H1 (cell line): ENCODE measurements around the gene NT5DC3. TPM values are rescaled to one million over a fixed set of nuclear protein-coding genes. Genes with fewer than 3 reads are reported as not detected.

Experiments
- CTCF ChIA-PET: fragments of 300-600 bp; sonication (Branson Sonifier 250); formaldehyde crosslinking; loops from one replicate; lab custom pipeline; 2021; ENCODE audit not compliant: partially characterized antibody; lab: Charles Lee
- POLR2A ChIA-PET: fragments of 300-600 bp; sonication (Branson Sonifier 250); formaldehyde crosslinking; loops from one replicate; lab custom pipeline; 2021; ENCODE audit warnings: inconsistent platforms; ENCODE audit not compliant: partially characterized antibody; lab: Charles Lee
- DNase-seq, 2 experiments: peaks; one replicate each; pipeline versions ENCODE4 v3.0.0 to v3.0.0-alpha.2; 2010 to 2022; ENCODE audit warnings: low spot score in 2 of 2, low read depth in 1 of 2, mixed read lengths in 1 of 2
- FAIRE-seq: peaks from 2 replicates; lab custom pipeline; 2011; peaks lifted over from hg19 to GRCh38; lab: Jason Lieb, UNC
- H2AFZ ChIP-seq: 2 replicates; pipeline ENCODE4 v1.8.1; 2012; ENCODE audit warnings: low read length, inconsistent platforms
- H2AK5ac ChIP-seq: 2 replicates; pipeline ENCODE4 v1.6.1; 2013; ENCODE audit warnings: low read depth, low read length
- H2BK120ac ChIP-seq: replicated peaks from 2 replicates; pipeline ENCODE3; 2013; ENCODE audit warnings: low read depth, low read length, inconsistent platforms
- H2BK12ac ChIP-seq: 2 replicates; pipeline ENCODE4 v1.6.1; 2013; ENCODE audit warnings: low read depth, low read length
- H2BK15ac ChIP-seq: 2 replicates; pipeline ENCODE4 v1.6.1; 2013; ENCODE audit warnings: low read length
- H2BK20ac ChIP-seq: 2 replicates; pipeline ENCODE4 v1.6.1; 2013; ENCODE audit warnings: low read length
- H2BK5ac ChIP-seq: 2 replicates; pipeline ENCODE4 v1.6.1; 2013; ENCODE audit warnings: low read depth, low read length
- H3K14ac ChIP-seq: 2 replicates; pipeline ENCODE4 v1.6.1; 2013; ENCODE audit warnings: inconsistent platforms; ENCODE audit not compliant: insufficient read length
- H3K18ac ChIP-seq: 2 replicates; pipeline ENCODE4 v1.6.1; 2013; ENCODE audit warnings: low read length; ENCODE audit errors: extremely low read depth
- H3K23ac ChIP-seq: 2 replicates; pipeline ENCODE4 v1.6.1; 2013; ENCODE audit warnings: inconsistent platforms; ENCODE audit not compliant: insufficient read length
- H3K23me2 ChIP-seq: 2 replicates; pipeline ENCODE4 v1.6.1; 2013; ENCODE audit warnings: low read depth, low read length
- H3K27ac ChIP-seq: 2 replicates; pipeline ENCODE4 v1.6.1; 2011; ENCODE audit warnings: low read depth, low read length, inconsistent platforms
- H3K27me3 ChIP-seq, 4 experiments: replicated peaks in 1 of 4; 1 replicate in 1 of 4; 2 replicates in 3 of 4; pipeline versions ENCODE4 v1.6.1 to v1.8.1; 2011 to 2013; ENCODE audit warnings: low read length in 3 of 4, mild to moderate bottlenecking in 3 of 4, inconsistent platforms in 2 of 4, mixed read lengths in 2 of 4, moderate library complexity in 1 of 4; ENCODE audit not compliant: control insufficient read depth in 3 of 4, insufficient read depth in 3 of 4; ENCODE audit errors: extremely low read depth in 1 of 4
- H3K36me3 ChIP-seq, 4 experiments: 2 replicates each; pipeline versions ENCODE4 v1.6.1 to v1.8.1; 2011 to 2013; ENCODE audit warnings: mild to moderate bottlenecking in 4 of 4, low read length in 3 of 4, moderate library complexity in 2 of 4, control low read depth in 1 of 4, inconsistent platforms in 1 of 4; ENCODE audit not compliant: insufficient read depth in 4 of 4, control insufficient read depth in 2 of 4
- H3K4ac ChIP-seq: replicated peaks from 2 replicates; pipeline ENCODE3; 2013; ENCODE audit warnings: low read length, low read depth, mixed read lengths, inconsistent platforms; ENCODE audit not compliant: insufficient read length
- H3K4me1 ChIP-seq, 4 experiments: replicated peaks in 1 of 4; 1 replicate in 1 of 4; 2 replicates in 3 of 4; pipeline versions ENCODE4 v1.6.1 to v1.8.1; 2011 to 2013; ENCODE audit warnings: low read length in 3 of 4, inconsistent platforms in 2 of 4, mixed read lengths in 1 of 4; ENCODE audit not compliant: insufficient read depth in 4 of 4, control insufficient read depth in 3 of 4
- H3K4me2 ChIP-seq, 2 experiments: 2 replicates each; pipeline versions ENCODE4 v1.6.1 to v1.8.1; 2011 to 2013; ENCODE audit warnings: low read depth in 2 of 2, low read length in 2 of 2, control low read depth in 1 of 2, inconsistent platforms in 1 of 2, mild to moderate bottlenecking in 1 of 2; ENCODE audit not compliant: insufficient read depth in 1 of 2
- H3K4me3 ChIP-seq, 4 experiments: fragments of 200-600, 300-600 bp in 1 of 4; sonication (generic), shearing (Covaris generic), sonication (Bioruptor Twin) in 1 of 4; 2 replicates each; pipeline versions ENCODE4 v1.5.1 to v1.8.1; 2011 to 2016; ENCODE audit warnings: low read length in 4 of 4, low read depth in 3 of 4, control low read depth in 2 of 4, inconsistent platforms in 2 of 4, mild to moderate bottlenecking in 2 of 4, mixed read lengths in 1 of 4, moderate library complexity in 1 of 4; ENCODE audit not compliant: insufficient read depth in 2 of 4; ENCODE audit errors: extremely low read depth in 1 of 4
- H3K56ac ChIP-seq: replicated peaks from 2 replicates; pipeline ENCODE3; 2013; ENCODE audit warnings: low read depth, mild to moderate bottlenecking, mixed read lengths, low read length, inconsistent platforms; ENCODE audit not compliant: insufficient read length
- H3K79me1 ChIP-seq: 2 replicates; pipeline ENCODE4 v1.6.1; 2013; ENCODE audit warnings: low read depth, low read length, control low read depth
- H3K79me2 ChIP-seq, 2 experiments: 2 replicates each; pipeline versions ENCODE4 v1.6.1 to v1.8.1; 2012 to 2013; ENCODE audit warnings: low read length in 2 of 2, mild to moderate bottlenecking in 2 of 2, inconsistent platforms in 1 of 2; ENCODE audit not compliant: insufficient read depth in 2 of 2, control insufficient read depth in 1 of 2
- H3K9ac ChIP-seq, 4 experiments: replicated peaks in 1 of 4; 1 replicate in 1 of 4; 2 replicates in 3 of 4; pipeline versions ENCODE4 v1.6.1 to v1.8.1; 2011 to 2013; ENCODE audit warnings: low read depth in 3 of 4, low read length in 3 of 4, control low read depth in 2 of 4, mild to moderate bottlenecking in 2 of 4, moderate library complexity in 2 of 4, inconsistent platforms in 1 of 4; ENCODE audit errors: extremely low read depth in 1 of 4
- H3K9me3 ChIP-seq, 2 experiments: 2 replicates each; pipeline versions ENCODE4 v1.6.1 to v1.8.1; 2012 to 2013; ENCODE audit warnings: mild to moderate bottlenecking in 2 of 2, moderate library complexity in 2 of 2, control low read depth in 1 of 2, inconsistent platforms in 1 of 2, low read depth in 1 of 2, low read length in 1 of 2, mixed read lengths in 1 of 2; ENCODE audit not compliant: insufficient read depth in 2 of 2
- H4K20me1 ChIP-seq, 2 experiments: replicated peaks in 1 of 2; 2 replicates each; pipeline versions ENCODE3 to v1.8.1; 2011 to 2013; ENCODE audit warnings: inconsistent platforms in 2 of 2, low read length in 2 of 2, mild to moderate bottlenecking in 1 of 2; ENCODE audit not compliant: insufficient read depth in 2 of 2, control insufficient read depth in 1 of 2
- H4K5ac ChIP-seq: 2 replicates; pipeline ENCODE4 v1.6.1; 2013; ENCODE audit warnings: low read length, low read depth, mixed read lengths, inconsistent platforms; ENCODE audit not compliant: insufficient read length
- H4K8ac ChIP-seq: 2 replicates; pipeline ENCODE4 v1.8.0; 2013; ENCODE audit warnings: mild to moderate bottlenecking, moderate library complexity, low read length, inconsistent platforms; ENCODE audit not compliant: insufficient read depth; ENCODE audit errors: extremely low read depth
- H4K91ac ChIP-seq: replicated peaks from 2 replicates; pipeline ENCODE3; 2013; ENCODE audit warnings: low read length, mixed read lengths, inconsistent platforms; ENCODE audit not compliant: insufficient read length
- CREB1 ChIP-seq: IDR thresholded peaks from 2 replicates; pipeline ENCODE4 v1.6.1; 2012; ENCODE audit warnings: inconsistent platforms
- EP300 ChIP-seq, 2 experiments: IDR thresholded peaks; 1 replicate in 1 of 2; 2 replicates in 1 of 2; pipeline ENCODE4 v1.6.1; 2011 to 2012; ENCODE audit warnings: low read depth in 2 of 2, low read length in 2 of 2, mild to moderate bottlenecking in 2 of 2, borderline replicate concordance in 1 of 2, inconsistent platforms in 1 of 2, moderate library complexity in 1 of 2
- GTF2F1 ChIP-seq: IDR thresholded peaks from 2 replicates; pipeline ENCODE4 v1.6.1; 2012; ENCODE audit warnings: low read depth, low read length, improper control_type of control experiment, borderline replicate concordance
- JUN ChIP-seq: IDR thresholded peaks from 2 replicates; pipeline ENCODE4 v1.6.1; 2011; ENCODE audit warnings: low read depth, mild to moderate bottlenecking, improper control_type of control experiment, low read length
- KDM4A ChIP-seq: IDR thresholded peaks from one replicate; pipeline ENCODE4 v1.7.1; 2012; ENCODE audit warnings: low read depth, mild to moderate bottlenecking, moderate library complexity, low read length, inconsistent platforms; ENCODE audit not compliant: severe bottlenecking
- KDM5A ChIP-seq: fragments of 200-600 bp; IDR thresholded peaks from 2 replicates; pipeline ENCODE4 v1.7.1; 2012; ENCODE audit warnings: mild to moderate bottlenecking, low read length, inconsistent platforms, mixed read lengths
- NANOG ChIP-seq: IDR thresholded peaks from 2 replicates; pipeline ENCODE4 v1.6.1; 2011; ENCODE audit warnings: low read length, low read depth, mild to moderate bottlenecking, inconsistent platforms; ENCODE audit not compliant: insufficient read depth, poor library complexity, severe bottlenecking
- PHF8 ChIP-seq: fragments of 200-600 bp; sonication (generic); conservative IDR thresholded peaks from 2 replicates; pipeline ENCODE4 v1.7.1; 2012; ENCODE audit warnings: low read depth, mild to moderate bottlenecking, inconsistent platforms, low read length, moderate library complexity
- POLR2A ChIP-seq, 2 experiments: IDR thresholded peaks; 1 replicate in 1 of 2; 2 replicates in 1 of 2; pipeline ENCODE4 v1.6.1; 2011; ENCODE audit warnings: low read depth in 2 of 2, low read length in 2 of 2, mild to moderate bottlenecking in 2 of 2; ENCODE audit errors: control extremely low read depth in 1 of 2
- POLR2AphosphoS5 ChIP-seq: IDR thresholded peaks from 2 replicates; pipeline ENCODE4 v1.6.1; 2011; ENCODE audit warnings: low read depth, low read length
- RNF2 ChIP-seq: fragments of 200-900, 300-1000 bp; sonication (generic); IDR thresholded peaks from 2 replicates; pipeline ENCODE4 v1.7.1; 2016; ENCODE audit warnings: borderline replicate concordance, low read depth, mild to moderate bottlenecking, antibody characterized with exemption, low read length; ENCODE audit not compliant: poor library complexity, severe bottlenecking; ENCODE audit errors: missing control alignments
- SAP30 ChIP-seq: fragments of 300-600 bp; sonication (generic); IDR thresholded peaks from 2 replicates; pipeline ENCODE4 v1.7.1; 2012; ENCODE audit warnings: low read length, moderate library complexity, mild to moderate bottlenecking, inconsistent platforms; ENCODE audit not compliant: insufficient read depth, insufficient replicate concordance
- SIX5 ChIP-seq: IDR thresholded peaks from 2 replicates; pipeline ENCODE4 v1.6.1; 2011; ENCODE audit warnings: mild to moderate bottlenecking, low read depth, low read length
- TBP ChIP-seq: IDR thresholded peaks from 2 replicates; pipeline ENCODE4 v1.6.1; 2011; ENCODE audit warnings: low read depth, low read length, improper control_type of control experiment
- TEAD4 ChIP-seq: IDR thresholded peaks from 2 replicates; pipeline ENCODE4 v1.6.1; 2012; ENCODE audit warnings: low read depth, low read length, inconsistent platforms, mixed read lengths
- WGBS, 2 experiments: shearing (Covaris generic) in 1 of 2; methylation state at CpG; one replicate each; pipeline versions ENCODE4 v1.1.6 to v1.1.7; 2013 to 2015; ENCODE audit warnings: low lambda C conversion rate in 2 of 2, mixed read lengths in 2 of 2, inconsistent platforms in 1 of 2, low coverage in 1 of 2, missing lambda C conversion rate in 1 of 2; ENCODE audit not compliant: insufficient replicate concordance in 2 of 2, insufficient coverage in 1 of 2, insufficient read length in 1 of 2; ENCODE audit errors: extremely low coverage in 1 of 2, missing lambda C conversion rate in 1 of 2; 5-methylcytosine and 5-hydroxymethylcytosine counted together
- polyA plus RNA-seq, 7 experiments: library from polyadenylated mRNA; depleted of rRNA in 3 of 7; stranded (reverse) in 5 of 7; unstranded in 2 of 7; fragments of >200 nt in 5 of 7; fragments of 200-250 nt in 2 of 7; gene quantifications; 1 replicate in 5 of 7; 2 replicates in 1 of 7; 4 replicates in 1 of 7; pipeline versions ENCODE4 v1.2.1 to v1.2.3, GENCODE V29; 2011 to 2013; ENCODE audit warnings: missing spikeins in 2 of 7, mixed read lengths in 2 of 7
- total RNA-seq: library from RNA; stranded (reverse); fragmentation: NEBNext Ultra II Directional; extraction: Animal tissue kit (Norgen Biotek cat#: 25700); gene quantifications from 2 replicates; pipeline ENCODE4 v1.2.1, GENCODE V29; 2021

Gene NT5DC3
- total and polyA plus RNA-seq, 2 of the 8 experiments (the other 6 are each of a cell fraction or from before 2014, with no cell fraction given), result 5.4 to 14.8 TPM

- Histone ChIP-seq H2BK15ac (no peak overlapping the region), H2AFZ (no peak overlapping the region), H3K79me2 (no peaks in the 10 kb centered on the region), H4K91ac (no peak overlapping the region), H3K4ac (no peak overlapping the region), H3K27ac (no peak overlapping the region), H3K23ac (no peak overlapping the region), H3K56ac (no peak overlapping the region), H3K27me3 (no peaks in the 10 kb centered on the region), H4K5ac (no peak overlapping the region), H2BK5ac (no peak overlapping the region), H3K4me1 (peaks cover 0 to 4% (median 2%) of the 10 kb centered on the region in 4 experiments; a peak in 2 of 7 replicates), H2BK12ac (no peak overlapping the region), H4K8ac (no peak overlapping the region), H2BK20ac (no peak overlapping the region), H2BK120ac (no peak overlapping the region), H3K4me2 (no peak overlapping the region), H3K18ac (no peak overlapping the region), H3K4me3 (no peak overlapping the region), H3K36me3 (peaks cover 0 to 30% (median 12%) of the 10 kb centered on the region in 4 experiments; a peak in 6 of 8 replicates), H3K23me2 (no peaks in the 10 kb centered on the region), H2AK5ac (no peak overlapping the region), H4K20me1 (no peaks in the 10 kb centered on the region), H3K14ac (no peak overlapping the region), H3K9ac (no peak overlapping the region), H3K9me3 (no peaks in the 10 kb centered on the region; a peak in 1 of 4 replicates), H3K79me1 (no peaks in the 10 kb centered on the region)
- ChIA-PET POLR2A (no interaction called here), CTCF (interaction anchor here (0.9 to 1.9 kb wide), 3 partner anchors 21 to 49 kb away, joined by 3 to 5 read pairs (median 3); no protein-coding TSS in a partner anchor)
- 85% methylated on average over 2 of the region's 3 CpGs; no CpG with 5 or more reads in 1 of the 2 experiments for WGBS, 2 experiments
- FAIRE-seq, result no peak
- DNase-seq, result no peak
- TF ChIP-seq POLR2A (IDR thresholded peaks at IDR 0.05; ENCODE audit: control extremely low read depth in 1 of 2, low read depth in 2 of 2, low read length in 2 of 2), result no peak
- no peak for TF ChIP-seq TEAD4
- TF ChIP-seq EP300 (IDR thresholded peaks at IDR 0.05; ENCODE audit: borderline replicate concordance in 1 of 2, low read depth in 2 of 2, low read length in 2 of 2), result no peak
- no peak for TF ChIP-seq JUN
- no peak for TF ChIP-seq TBP
- TF ChIP-seq KDM5A, result no peak
- no peak for TF ChIP-seq CREB1
- TF ChIP-seq POLR2AphosphoS5, result no peak
- TF ChIP-seq PHF8, result no peak
- no peak for TF ChIP-seq GTF2F1
- no peak for TF ChIP-seq SAP30
- no peak for TF ChIP-seq RNF2
- TF ChIP-seq NANOG, result no peak
- TF ChIP-seq SIX5, result no peak
- TF ChIP-seq KDM4A, result no peak
Observed at GRCh38 chr12:103793046-103793445, 48.0 kb downstream of the NT5DC3 start.
